Measurements from ENCODE around the gene GOLGA6C.

DNA sequence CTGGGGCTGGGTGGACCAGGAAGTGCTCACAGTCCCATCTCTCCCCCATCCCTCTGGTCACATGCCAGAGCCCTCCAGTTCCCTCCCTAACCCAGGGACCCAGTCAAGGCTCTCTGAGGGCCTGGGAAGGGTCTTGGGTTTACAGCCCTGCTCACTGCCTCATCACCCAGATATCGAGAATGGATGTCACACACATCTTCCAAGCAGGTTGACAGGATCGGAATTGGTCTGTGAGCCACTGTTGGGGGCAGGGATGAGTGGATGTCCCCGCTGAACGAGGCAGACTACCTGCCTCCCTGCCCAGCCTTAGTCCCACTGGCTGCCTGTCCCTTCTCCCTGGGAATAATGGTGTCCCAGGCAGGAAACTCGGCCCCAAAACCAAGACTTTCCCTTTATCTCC, 20.0 kb upstream of the GOLGA6C start:
- no peak for TF ChIP-seq CEBPB (IDR thresholded peaks at IDR 0.05; ENCODE audit: borderline replicate concordance in 1 of 2, low read depth in 2 of 2, low read length in 2 of 2)
- no peak for TF ChIP-seq PAX8 (IDR thresholded peaks at IDR 0.05)
- no peak for TF ChIP-seq POLR2AphosphoS5 (IDR thresholded peaks at IDR 0.05; ENCODE audit: low read length)
- TF ChIP-seq RAD21 (IDR thresholded peaks at IDR 0.05; ENCODE audit: insufficient read depth, low read depth, low read length): no peak
- TF ChIP-seq CREM (IDR thresholded peaks at IDR 0.05; ENCODE audit: low read depth): no peak
- TF ChIP-seq, protein P1, sequence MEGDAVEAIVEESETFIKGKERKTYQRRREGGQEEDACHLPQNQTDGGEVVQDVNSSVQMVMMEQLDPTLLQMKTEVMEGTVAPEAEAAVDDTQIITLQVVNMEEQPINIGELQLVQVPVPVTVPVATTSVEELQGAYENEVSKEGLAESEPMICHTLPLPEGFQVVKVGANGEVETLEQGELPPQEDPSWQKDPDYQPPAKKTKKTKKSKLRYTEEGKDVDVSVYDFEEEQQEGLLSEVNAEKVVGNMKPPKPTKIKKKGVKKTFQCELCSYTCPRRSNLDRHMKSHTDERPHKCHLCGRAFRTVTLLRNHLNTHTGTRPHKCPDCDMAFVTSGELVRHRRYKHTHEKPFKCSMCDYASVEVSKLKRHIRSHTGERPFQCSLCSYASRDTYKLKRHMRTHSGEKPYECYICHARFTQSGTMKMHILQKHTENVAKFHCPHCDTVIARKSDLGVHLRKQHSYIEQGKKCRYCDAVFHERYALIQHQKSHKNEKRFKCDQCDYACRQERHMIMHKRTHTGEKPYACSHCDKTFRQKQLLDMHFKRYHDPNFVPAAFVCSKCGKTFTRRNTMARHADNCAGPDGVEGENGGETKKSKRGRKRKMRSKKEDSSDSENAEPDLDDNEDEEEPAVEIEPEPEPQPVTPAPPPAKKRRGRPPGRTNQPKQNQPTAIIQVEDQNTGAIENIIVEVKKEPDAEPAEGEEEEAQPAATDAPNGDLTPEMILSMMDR (IDR thresholded peaks at IDR 0.05 in 2 of 3, conservative IDR thresholded peaks at IDR 0.05 in 1 of 3; ENCODE audit: control insufficient read depth in 2 of 3, extremely low read depth in 1 of 3, insufficient read depth in 1 of 3, low read depth in 3 of 3, low read length in 3 of 3): no peak
